Measurements from ENCODE around the gene PEX11G.
"Not testable (repeated sequence)": the region's sequence is repeated elsewhere in the genome, so short reads cannot be mapped to it uniquely, and the experiment has no call there.

The PEX11G gene

DNA sequence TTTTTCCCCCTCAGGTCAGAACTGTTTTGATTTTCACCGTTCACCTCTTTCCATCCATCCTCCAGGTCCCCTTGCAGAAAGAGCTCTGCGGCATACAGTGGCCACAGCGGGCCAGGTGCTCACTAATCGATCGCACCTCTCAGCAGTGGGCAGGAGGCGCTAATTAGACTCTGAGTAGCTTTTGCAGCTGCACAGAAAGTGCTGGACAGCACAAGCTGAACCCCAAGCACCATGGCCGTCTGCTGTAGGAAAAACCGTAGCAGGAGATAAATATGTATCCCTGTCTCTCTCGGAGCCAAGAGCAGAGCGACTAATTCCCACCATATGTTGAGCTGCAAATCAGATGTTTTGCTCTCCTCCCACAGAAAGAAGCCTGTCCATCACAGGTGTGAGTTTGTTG is 54.4 kb downstream of the PEX11G start:
- DNase-seq (ENCODE audit: low read depth in 2 of 2) = no peak

GRCh38 chr19:7433456-7433855 is 55.4 kb downstream of the PEX11G start:
- DNase-seq (ENCODE audit: low read depth in 2 of 2) = not testable (repeated sequence)

- DNase-seq (ENCODE audit: low read depth in 2 of 2) = no peak
Measured at GRCh38 chr19:7429638-7430282, 59.1 kb downstream of the PEX11G start.

GRCh38 chr19:7428651-7429113 is 60.2 kb downstream of the PEX11G start:
- no peak for DNase-seq (ENCODE audit: low read depth in 2 of 2)

- no peak for DNase-seq (ENCODE audit: low read depth in 2 of 2)
Measured at GRCh38 chr19:7427944-7428343, 60.9 kb downstream of the PEX11G start.

- DNase-seq (ENCODE audit: low read depth in 2 of 2) = no peak
Measured at GRCh38 chr19:7426986-7427385, 61.8 kb downstream of the PEX11G start.
